Nephron (organoid): ENCODE results near the gene SPPL2C.

ENCODE experiments used
- H3K27ac Mint-ChIP-seq, 3 experiments: 2 replicates each; pipeline ENCODE4 v1.8.0; 2020; ENCODE audit warnings: mixed read lengths in 3 of 3, mild to moderate bottlenecking in 2 of 3, moderate library complexity in 1 of 3
- H3K27me3 Mint-ChIP-seq: 2 replicates; pipeline ENCODE4 v1.8.0; 2021; ENCODE audit warnings: low read depth, mild to moderate bottlenecking, moderate library complexity, mixed read lengths
- H3K36me3 Mint-ChIP-seq: 2 replicates; pipeline ENCODE4 v1.8.0; 2020; ENCODE audit warnings: low read depth, mixed read lengths
- H3K4me1 Mint-ChIP-seq: 2 replicates; pipeline ENCODE4 v1.8.0; 2020; ENCODE audit warnings: mixed read lengths
- H3K4me3 Mint-ChIP-seq, 3 experiments: 2 replicates each; pipeline ENCODE4 v1.8.0; 2020; ENCODE audit warnings: mild to moderate bottlenecking in 3 of 3, mixed read lengths in 3 of 3, moderate library complexity in 2 of 3
- H3K9me3 Mint-ChIP-seq: 2 replicates; pipeline ENCODE4 v1.8.0; 2020; ENCODE audit warnings: mixed read lengths
- CTCF ChIP-seq, 3 experiments: fragments of 200-600 bp; sonication (generic); IDR thresholded peaks; one replicate each; pipeline ENCODE4 v1.5.0; 2021; ENCODE audit warnings: antibody characterized with exemption in 3 of 3; ENCODE audit not compliant: unreplicated experiment in 3 of 3

The SPPL2C gene

GRCh38 chr17:45825792-45826191 is 18.9 kb upstream of the SPPL2C start:
- Mint-ChIP-seq H3K9me3 (no peaks in the 10 kb centered on the region), H3K4me1 (no peaks in the 10 kb centered on the region), H3K4me3 (no peak overlapping the region), H3K27ac (no peak overlapping the region), H3K36me3 (no peaks in the 10 kb centered on the region), H3K27me3 (peaks cover 20% of the 10 kb centered on the region)
- no peak for TF ChIP-seq CTCF (IDR thresholded peaks at IDR 0.05; ENCODE audit: unreplicated experiment in 3 of 3)

- Mint-ChIP-seq H3K27me3 (peaks cover 24% of the 10 kb centered on the region), H3K27ac (no peak overlapping the region), H3K4me1 (no peaks in the 10 kb centered on the region), H3K9me3 (no peaks in the 10 kb centered on the region), H3K4me3 (no peak overlapping the region), H3K36me3 (no peaks in the 10 kb centered on the region)
- no peak for TF ChIP-seq CTCF (IDR thresholded peaks at IDR 0.05; ENCODE audit: unreplicated experiment in 3 of 3)
These were observed 17.6 kb upstream of the SPPL2C start for GRCh38 chr17:45826919-45827588.

GRCh38 chr17:45828171-45828570 is 16.5 kb upstream of the SPPL2C start:
- peaks cover 22% of the 10 kb centered on the region for H3K27me3 Mint-ChIP-seq
- H3K4me3 Mint-ChIP-seq: no peak overlapping the region
- TF ChIP-seq CTCF (IDR thresholded peaks at IDR 0.05; ENCODE audit: unreplicated experiment in 3 of 3): no peak
- no peaks in the 10 kb centered on the region for H3K9me3 Mint-ChIP-seq
- no peak overlapping the region for H3K27ac Mint-ChIP-seq
- H3K4me1 Mint-ChIP-seq: no peaks in the 10 kb centered on the region
- H3K36me3 Mint-ChIP-seq: no peaks in the 10 kb centered on the region

GRCh38 chr17:45828582-45829133 is 16.0 kb upstream of the SPPL2C start:
- Mint-ChIP-seq H3K27ac (no peak overlapping the region), H3K4me1 (no peaks in the 10 kb centered on the region), H3K4me3 (no peak overlapping the region), H3K27me3 (peaks cover 19% of the 10 kb centered on the region), H3K9me3 (no peaks in the 10 kb centered on the region), H3K36me3 (no peaks in the 10 kb centered on the region)
- TF ChIP-seq CTCF (IDR thresholded peaks at IDR 0.05; ENCODE audit: unreplicated experiment in 3 of 3): no peak

GRCh38 chr17:45833920-45834319 is 10.8 kb upstream of the SPPL2C start:
- H3K27me3 Mint-ChIP-seq: peaks cover 13% of the 10 kb centered on the region
- no peak for TF ChIP-seq CTCF (IDR thresholded peaks at IDR 0.05; ENCODE audit: unreplicated experiment in 3 of 3)
- no peaks in the 10 kb centered on the region for H3K36me3 Mint-ChIP-seq
- no peaks in the 10 kb centered on the region for H3K4me1 Mint-ChIP-seq
- no peak overlapping the region for H3K4me3 Mint-ChIP-seq
- no peak overlapping the region for H3K27ac Mint-ChIP-seq
- no peaks in the 10 kb centered on the region for H3K9me3 Mint-ChIP-seq
